Left ventricle myocardium superior (tissue), 1 donor: ENCODE results near the gene CCN2. TPM values are rescaled to one million over a fixed set of nuclear protein-coding genes. Genes with fewer than 3 reads are reported as not detected.
"Not testable (repeated sequence)": the region's sequence is repeated elsewhere in the genome, so short reads cannot be mapped to it uniquely, and the experiment has no call there.

ENCODE experiments used
- ATAC-seq: fragments of 200-7000 bp; cut with Tn5 transposase; one replicate; pipeline ENCODE4 v1.9.1; 2020; ENCODE audit warnings: mild to moderate bottlenecking, moderate library complexity
- DNase-seq: peaks from one replicate; pipeline ENCODE4 v3.0.0-alpha.2; 2020
- intact Hi-C: fragments of 100-400 bp; cut with micrococcal nuclease; formaldehyde crosslinking; loops from one replicate; pipeline ENCODE4 v1.11.0; 2022
- total RNA-seq: library from RNA; stranded (reverse); fragmentation: NEBNext Ultra II Directional; extraction: Animal tissue kit (Norgen Biotek cat#: 25700); gene quantifications from one replicate; pipeline ENCODE4 v1.2.1, GENCODE V29; 2021
- donor health status: DM: no; HTN: yes; CAD: no; lungs with severe emphysema.

Gene CCN2
- total RNA-seq, 1 donor from 2014 or later, result 14.3 TPM

DNA sequence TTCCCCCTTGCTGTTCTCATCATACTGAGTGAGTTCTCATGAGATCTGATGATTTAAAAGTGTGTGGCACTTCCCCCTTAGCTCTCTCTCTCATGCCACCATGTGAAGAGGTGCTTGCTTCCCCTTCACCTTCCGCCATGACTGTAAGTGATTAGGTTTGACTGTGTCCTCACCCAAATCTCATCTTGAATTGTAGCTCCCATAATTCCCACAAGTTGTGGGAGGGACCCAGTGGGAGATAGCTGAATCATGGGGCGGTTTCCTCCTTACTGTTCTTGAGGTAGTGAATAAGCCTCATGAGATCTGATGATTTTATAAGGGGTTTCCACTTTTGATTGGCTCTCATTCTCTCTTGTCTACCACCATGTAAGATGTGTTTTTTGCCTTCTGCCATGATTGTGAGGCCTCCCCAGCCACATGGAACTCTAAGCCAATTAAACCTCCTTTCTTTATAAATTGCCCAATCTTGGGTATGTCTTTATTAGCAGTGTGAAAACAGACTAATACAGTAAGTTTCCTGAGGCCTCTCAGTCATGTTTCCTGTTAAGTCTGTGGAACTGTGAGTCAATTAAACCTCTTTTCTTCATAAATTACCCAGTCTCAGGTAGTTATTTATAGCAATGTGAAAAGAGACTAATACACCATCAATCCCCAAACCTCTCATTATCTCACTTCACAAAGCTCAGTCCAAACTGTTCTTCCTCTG, 34.9 kb downstream of the CCN2 start:
- DNase-seq, intact Hi-C loops, ATAC-seq: not testable (repeated sequence)

DNA sequence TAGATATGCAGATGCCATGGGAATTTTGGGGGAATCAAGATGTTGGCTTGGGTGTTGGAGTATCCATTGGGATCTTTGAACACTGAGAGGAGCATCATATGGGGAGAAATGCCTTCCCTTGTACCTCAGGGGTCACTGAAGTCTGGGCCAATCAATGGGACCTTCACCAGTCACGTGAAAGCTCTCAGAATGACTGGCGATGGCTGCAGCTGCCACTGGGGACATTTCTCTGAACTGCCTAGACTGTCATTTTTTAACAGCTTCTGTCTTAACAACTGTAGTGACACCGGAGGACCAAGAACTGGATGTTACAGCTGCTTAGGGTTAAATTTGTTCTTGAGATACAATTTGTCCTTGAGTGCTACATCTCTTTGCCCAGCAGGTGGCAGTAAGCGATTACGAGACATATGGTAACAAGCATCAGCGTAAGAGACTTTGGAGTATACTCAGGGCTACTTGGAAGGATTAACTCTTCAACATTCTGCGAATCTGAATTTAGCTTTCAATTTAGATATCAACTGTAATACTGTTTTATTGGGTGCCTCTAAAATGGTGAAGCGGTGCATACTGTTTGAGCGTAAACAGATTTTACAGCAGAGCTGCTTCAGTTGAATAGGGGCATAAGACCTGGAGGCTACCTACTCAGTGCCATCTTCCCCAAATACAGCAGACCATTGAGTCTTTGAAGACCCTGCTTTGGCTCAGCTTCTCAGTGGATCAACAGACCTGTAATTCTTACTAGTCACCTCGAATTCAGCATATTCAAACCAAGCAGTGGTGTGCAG, 36.0 kb downstream of the CCN2 start:
- DNase-seq, result no peak

DNA sequence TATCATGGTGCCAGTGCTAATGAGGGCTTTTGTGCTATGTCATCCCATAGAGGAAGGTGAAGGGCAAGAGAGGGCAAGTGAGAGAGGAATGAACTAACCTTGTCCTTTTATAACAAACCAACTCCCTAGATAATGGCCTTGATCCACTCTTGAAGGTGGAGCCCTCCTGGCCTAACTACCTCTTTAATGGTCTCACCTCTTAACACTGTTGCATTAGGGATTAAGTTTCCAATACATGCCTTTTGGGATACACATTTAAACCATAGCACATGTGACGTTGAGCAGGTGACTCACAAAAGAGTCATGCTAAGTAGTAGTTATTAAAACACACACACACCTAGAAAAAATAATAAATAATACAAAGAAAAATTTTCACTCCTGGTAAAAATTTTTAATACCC, 36.9 kb downstream of the CCN2 start:
- intact Hi-C loops, result loop anchor here (5.0 kb wide), 1 partner anchor 222 kb away; no protein-coding TSS in a partner anchor
- ATAC-seq (no peak), DNase-seq (no peak)

More for the DNA sequence above, 36.0 kb downstream of the CCN2 start:
- peak; percentile 73 for ATAC-seq
- intact Hi-C loops, result loop anchor here (5.0 kb wide), 1 partner anchor 223 kb away; no protein-coding TSS in a partner anchor

DNA sequence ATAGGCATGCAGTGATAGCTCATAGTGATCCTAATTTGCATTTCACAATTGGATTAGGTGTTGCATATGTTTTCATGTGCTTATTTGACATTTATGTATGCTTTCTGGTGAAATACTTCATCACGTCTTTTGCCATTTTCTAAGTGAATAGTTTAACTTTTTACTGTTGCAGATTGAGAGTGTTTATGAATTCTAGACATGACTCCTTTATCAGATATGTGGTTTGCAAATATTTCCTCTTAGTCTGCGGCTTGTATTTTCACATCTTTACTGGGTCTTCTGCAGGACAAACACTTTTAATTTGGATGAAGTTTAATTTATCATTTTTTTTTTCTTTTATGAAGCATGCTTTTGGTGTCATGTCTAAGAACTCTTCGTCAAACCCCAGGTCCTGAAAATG, 39.2 kb downstream of the CCN2 start:
- intact Hi-C loops, result loop anchor here (5.0 kb wide), 1 partner anchor 220 kb away; no protein-coding TSS in a partner anchor
- DNase-seq (no peak), ATAC-seq (no peak)

DNA sequence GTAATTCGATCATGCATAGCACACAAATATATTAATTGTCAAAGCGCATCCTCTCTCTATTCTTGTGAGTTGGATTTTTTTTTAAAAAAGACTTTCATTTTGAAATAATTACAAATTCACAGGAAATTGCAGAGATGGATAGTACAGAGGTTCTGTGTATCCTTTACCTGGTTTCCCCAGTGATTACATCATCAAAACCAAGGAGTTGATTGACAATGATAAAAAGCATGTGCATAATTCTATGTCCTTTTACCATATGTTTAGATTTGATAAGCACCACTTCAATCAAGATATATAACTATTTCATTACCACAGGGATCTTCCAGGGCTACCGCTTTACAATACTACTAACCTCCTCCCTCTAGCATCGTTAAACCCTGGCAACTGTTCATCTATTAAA, 40.2 kb downstream of the CCN2 start:
- intact Hi-C loops, result loop anchor here (5.0 kb wide), 1 partner anchor 219 kb away; no protein-coding TSS in a partner anchor
- ATAC-seq, result no peak

DNA sequence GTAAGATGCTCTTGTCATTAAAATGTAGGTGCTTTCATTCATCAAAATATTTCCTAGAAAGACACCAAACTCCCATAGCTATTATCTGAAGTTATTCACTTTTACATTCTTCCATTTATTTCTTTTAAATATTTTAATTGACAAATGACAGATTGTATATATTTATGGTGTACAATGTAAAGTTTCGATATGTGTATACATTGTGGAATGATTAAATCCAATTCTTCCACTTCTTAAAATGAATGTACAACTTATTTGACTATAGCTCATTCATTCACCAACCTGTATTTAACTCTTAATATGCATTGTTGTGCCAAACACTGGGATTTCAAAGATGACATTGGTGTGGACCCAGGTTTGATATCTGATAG, 41.0 kb downstream of the CCN2 start:
- DNase-seq (no peak), ATAC-seq (no peak)
- intact Hi-C loops, result loop anchor here (5.0 kb wide), 1 partner anchor 218 kb away; no protein-coding TSS in a partner anchor

More for the DNA sequence above, 40.2 kb downstream of the CCN2 start:
- DNase-seq, result no peak

DNA sequence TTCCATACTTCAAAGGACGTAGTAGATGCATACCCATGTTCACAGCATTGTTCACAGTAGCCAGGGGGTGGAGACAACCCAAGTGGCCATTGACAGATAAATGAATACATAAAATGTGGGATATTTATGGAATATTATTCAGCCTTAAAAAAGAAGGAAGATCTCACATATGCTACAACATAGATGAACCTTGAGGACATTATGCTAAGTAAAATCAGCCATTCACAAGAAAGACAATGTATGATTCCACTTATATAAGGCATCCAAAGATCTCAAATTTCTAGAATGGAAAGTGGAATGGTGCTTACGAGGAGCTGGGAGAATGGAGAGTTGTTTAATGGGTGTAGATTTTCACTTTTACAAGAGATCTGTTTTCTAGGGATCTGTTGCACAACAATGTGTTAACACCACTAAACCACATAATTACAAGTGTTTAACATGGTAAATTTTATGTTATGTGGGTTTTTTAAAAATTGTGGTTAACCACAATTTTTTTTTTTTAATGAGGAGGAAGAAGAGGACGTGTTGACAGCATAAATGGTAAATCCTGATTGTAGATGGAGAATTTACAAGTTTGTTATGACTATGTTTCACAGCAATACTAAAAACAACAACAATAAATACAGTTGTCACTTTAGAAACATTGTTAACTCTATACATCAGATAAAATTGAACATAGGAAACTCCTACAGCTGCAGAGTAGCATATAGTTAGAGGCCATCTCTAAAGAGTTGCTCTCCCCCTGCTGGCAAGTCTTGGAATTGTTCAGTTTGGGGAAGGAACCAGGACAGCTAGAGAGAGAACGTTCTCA, 41.6 kb downstream of the CCN2 start:
- DNase-seq (peak; percentile 33), ATAC-seq (peak; percentile 73)
- intact Hi-C loops, result loop anchor here (5.0 kb wide), 1 partner anchor 217 kb away; no protein-coding TSS in a partner anchor

DNA sequence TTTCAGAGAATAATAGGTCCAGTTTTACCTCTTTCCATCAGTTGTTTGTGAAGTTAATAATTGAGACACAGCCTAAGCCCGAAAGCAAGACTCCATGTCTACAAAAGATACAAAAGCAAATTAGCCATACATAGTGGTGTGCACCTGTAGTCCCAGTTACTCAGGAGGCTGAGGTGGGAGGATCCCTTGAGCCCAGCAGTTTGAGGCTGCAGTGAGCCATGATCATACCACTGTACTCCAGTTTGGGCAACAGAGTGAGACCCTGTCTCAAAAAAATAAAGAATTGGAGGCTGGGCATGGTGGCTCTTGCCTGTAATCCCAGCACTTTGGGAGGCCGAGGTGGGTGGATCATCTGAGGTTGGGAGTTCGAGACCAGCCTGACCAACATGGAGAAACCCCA, 42.4 kb downstream of the CCN2 start:
- DNase-seq, ATAC-seq, intact Hi-C loops: not testable (repeated sequence)

DNA sequence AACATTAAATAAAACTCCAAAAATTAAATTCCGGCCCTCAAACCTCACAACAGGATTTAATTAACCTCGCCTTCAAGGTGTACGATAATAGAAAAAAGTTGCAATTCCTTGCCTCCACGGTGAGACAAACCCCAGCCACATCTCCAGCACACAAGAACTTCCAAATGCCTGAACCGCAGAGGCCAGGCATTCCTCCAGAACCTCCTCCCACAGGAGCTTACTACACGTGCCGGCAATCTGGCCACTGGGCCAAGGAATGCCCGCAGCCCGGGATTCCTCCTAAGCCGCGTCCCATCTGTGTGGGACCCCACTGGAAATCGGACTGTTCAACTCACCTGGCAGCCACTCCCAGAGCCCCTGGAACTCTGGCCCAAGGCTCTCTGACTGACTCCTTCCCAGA, 47.4 kb downstream of the CCN2 start:
- ATAC-seq, intact Hi-C loops, DNase-seq: not testable (repeated sequence)

DNA sequence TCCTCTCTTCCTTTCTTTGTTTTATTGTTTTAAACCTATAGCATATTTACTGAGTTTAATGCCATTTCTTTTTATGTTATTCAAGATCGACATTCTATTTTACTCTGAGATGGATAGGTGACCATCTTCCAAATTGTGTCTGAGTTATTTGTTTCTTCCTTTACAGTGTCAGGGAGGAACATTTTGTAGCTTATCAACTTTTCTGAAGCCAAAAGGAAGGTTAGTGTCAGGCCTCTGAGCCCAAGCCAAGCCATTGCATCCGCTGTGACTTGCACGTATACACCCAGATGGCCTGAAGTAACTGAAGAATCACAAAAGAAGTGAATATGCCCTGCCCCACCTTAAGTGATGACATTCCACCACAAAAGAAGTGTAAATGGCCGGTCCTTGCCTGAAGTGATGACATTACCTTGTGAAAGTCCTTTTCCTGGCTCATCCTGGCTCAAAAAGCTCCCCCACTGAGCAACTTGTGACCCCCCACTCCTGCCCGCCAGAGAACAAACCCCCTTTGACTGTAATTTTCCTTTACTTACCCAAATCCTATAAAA, 49.8 kb downstream of the CCN2 start:
- ATAC-seq, DNase-seq, intact Hi-C loops: not testable (repeated sequence)

DNA sequence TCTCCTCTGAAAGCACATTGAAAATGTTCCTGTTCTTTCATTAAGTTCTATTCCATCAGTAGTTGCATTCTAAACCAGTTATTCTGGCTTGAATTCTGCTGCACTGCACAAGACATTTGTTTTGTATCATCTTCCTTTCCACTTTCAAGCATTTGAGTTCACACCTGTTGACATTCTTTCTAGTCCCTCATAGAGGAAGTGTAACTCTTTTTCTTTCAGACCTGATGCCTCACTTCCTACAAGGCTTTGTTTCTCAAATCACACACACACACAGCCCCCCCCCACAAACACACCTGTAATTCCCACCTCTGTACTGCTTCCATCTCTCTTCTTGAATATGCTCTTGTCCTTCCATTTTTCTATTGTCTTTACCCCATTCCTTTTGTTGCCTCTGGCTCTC, 50.9 kb downstream of the CCN2 start:
- ATAC-seq (no peak), DNase-seq (no peak)
- intact Hi-C loops, result no loop called here

DNA sequence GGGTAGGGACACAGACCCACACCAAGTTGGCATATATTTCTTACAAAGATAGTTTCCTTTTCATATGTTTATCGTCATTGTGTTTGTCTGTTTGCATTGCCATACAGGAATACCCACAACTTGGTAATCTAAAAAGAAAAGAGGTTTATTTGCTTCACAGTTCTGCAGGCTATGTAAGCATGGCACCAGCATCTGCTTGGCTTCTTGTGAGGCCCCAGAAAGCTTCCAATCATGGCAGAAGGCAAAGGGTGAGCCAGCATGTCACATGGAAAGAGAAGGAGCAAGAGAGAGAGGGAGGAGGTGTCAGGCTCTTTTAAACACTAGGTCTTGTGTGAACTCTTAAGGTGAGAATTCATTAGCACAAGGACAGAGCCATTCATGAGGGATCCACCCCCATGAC, 52.5 kb downstream of the CCN2 start:
- intact Hi-C loops, result no loop called here
- ATAC-seq, result no peak
- no peak for DNase-seq

Other genes with a start within 250 kb of the CCN2 start
- gene OR2A4, start 250.0 kb downstream of the CCN2 start, total RNA-seq, result not detected
- not detected for gene CTAGE9, start 240.4 kb downstream of the CCN2 start, total RNA-seq
- 1.4 TPM for gene ENPP1, start 143.4 kb downstream of the CCN2 start, total RNA-seq